ENCODE results near the gene TRIM28. TPM values are rescaled to one million over a fixed set of nuclear protein-coding genes. Genes with fewer than 3 reads are reported as not detected.
"Not testable (repeated sequence)": the region's sequence is repeated elsewhere in the genome, so short reads cannot be mapped to it uniquely, and the experiment has no call there.

Gene TRIM28
- total and polyA plus RNA-seq, 12 donors: 161 to 302 (median 240) TPM

GRCh38 chr19:58538257-58539168 is 5.4 kb upstream of the TRIM28 start:
- intact Hi-C loops (cut with DNase I): no loop called here
- Histone ChIP-seq H3K4me1 (replicated peaks in 1 of 2) (peaks cover 0 to 3% of the 10 kb centered on the region in 2 donors), H3K4me3 (peak overlapping the region in 1 of 4 donors; percentile 39), H3K9me3 (replicated peaks in 1 of 3) (no peaks in the 10 kb centered on the region), H3K27ac (peak overlapping the region in 1 of 5 donors; percentile 2), H3K27me3 (no peaks in the 10 kb centered on the region), H3K36me3 (replicated peaks in 1 of 2) (no peaks in the 10 kb centered on the region)
- 5 to 13% (median 9%) methylated on average over 35 to 55 of the region's 55 CpGs for WGBS, 4 donors
- TF ChIP-seq POLR2A (IDR thresholded peaks at IDR 0.05): no peak
- TF ChIP-seq CTCF (IDR thresholded peaks at IDR 0.05): no peak
- DNase-seq: peak in 1 of 7 donors; percentile 47

- H3K9me3 ChIP-seq (replicated peaks in 1 of 3); H3K36me3 ChIP-seq (replicated peaks in 1 of 2); H3K27me3 ChIP-seq; H3K27ac ChIP-seq; DNase-seq; H3K4me1 ChIP-seq (replicated peaks in 1 of 2); intact Hi-C loops (cut with DNase I); H3K4me3 ChIP-seq: not testable (repeated sequence)
These were observed 4.7 kb upstream of the TRIM28 start for GRCh38 chr19:58539169-58539559.

- H3K27me3 ChIP-seq; intact Hi-C loops (cut with DNase I); H3K9me3 ChIP-seq (replicated peaks in 1 of 3); H3K36me3 ChIP-seq (replicated peaks in 1 of 2): not testable (repeated sequence)
- Histone ChIP-seq H3K27ac (peak overlapping the region in 4 of 5 donors; percentile 85 to 97 (median 96)), H3K4me1 (replicated peaks in 1 of 2) (peaks cover 19 to 30% of the 10 kb centered on the region in 2 donors), H3K4me3 (peak overlapping the region in 1 of 4 donors; percentile 96)
- 74 to 81% (median 78%) methylated on average over 18 of the region's 18 CpGs for WGBS, 4 donors
- DNase-seq: peak in 1 of 7 donors; percentile 31
These were observed 1.1 kb upstream of the TRIM28 start for GRCh38 chr19:58542641-58543372.

- intact Hi-C loops (cut with DNase I): no loop called here
- Histone ChIP-seq H3K9me3 (replicated peaks in 1 of 3) (no peaks in the 10 kb centered on the region), H3K27me3 (no peaks in the 10 kb centered on the region), H3K27ac (peak overlapping the region in 4 of 5 donors; percentile 85 to 97 (median 96)), H3K4me3 (peak overlapping the region; percentile 10 to 96 (median 73)), H3K4me1 (replicated peaks in 1 of 2) (peaks cover 19 to 30% of the 10 kb centered on the region in 2 donors), H3K36me3 (replicated peaks in 1 of 2) (peaks cover 0 to 28% of the 10 kb centered on the region in 2 donors)
- DNase-seq: peak in 4 of 7 donors; percentile 56 to 66 (median 58)
- WGBS, 4 donors: 0 to 1% (median 0%) methylated on average over 25 to 87 of the region's 92 CpGs
- no peak for TF ChIP-seq CTCF (IDR thresholded peaks at IDR 0.05)
- TF ChIP-seq POLR2A (IDR thresholded peaks at IDR 0.05): no peak
These were observed 874 bp downstream of the TRIM28 start for GRCh38 chr19:58544591-58545285.

All from adrenal gland (tissue), 12 donors.